Choroid plexus epithelial cell (primary cell): Measurements from ENCODE around the gene NPLOC4.

Experiments
- DNase-seq: peaks from one replicate; pipeline ENCODE4 v3.0.0-alpha.2; 2010; ENCODE audit warnings: low read depth
- H3K4me3 ChIP-seq: 2 replicates; pipeline ENCODE4 v1.5.1; 2011; ENCODE audit warnings: low read depth, mild to moderate bottlenecking, control low read depth, low read length, moderate library complexity
- CTCF ChIP-seq: conservative IDR thresholded peaks from 2 replicates; pipeline ENCODE4 v1.5.1; 2011; ENCODE audit warnings: low read depth, mild to moderate bottlenecking, control low read depth, inconsistent platforms, low read length, moderate library complexity

NPLOC4 gene

GRCh38 chr17:81543756-81544155 is 93.2 kb downstream of the NPLOC4 start:
- no peak overlapping the region for H3K4me3 ChIP-seq
- no peak for DNase-seq
- no peak for TF ChIP-seq CTCF

- no peak for TF ChIP-seq CTCF
- DNase-seq, result no peak
- no peak overlapping the region for H3K4me3 ChIP-seq
Observed at GRCh38 chr17:81543339-81543675, 93.6 kb downstream of the NPLOC4 start.

- no peak overlapping the region for H3K4me3 ChIP-seq
- DNase-seq, result no peak
- no peak for TF ChIP-seq CTCF
Observed at GRCh38 chr17:81542431-81543338, 94.2 kb downstream of the NPLOC4 start.

- no peak overlapping the region for H3K4me3 ChIP-seq
- TF ChIP-seq CTCF, result no peak
- DNase-seq, result no peak
Observed at GRCh38 chr17:81541123-81541522, 95.8 kb downstream of the NPLOC4 start.

- no peak for TF ChIP-seq CTCF
- DNase-seq, result no peak
- H3K4me3 ChIP-seq, result no peak overlapping the region
Observed at GRCh38 chr17:81540676-81541027, 96.3 kb downstream of the NPLOC4 start.

GRCh38 chr17:81539961-81540675 is 96.8 kb downstream of the NPLOC4 start:
- no peak for DNase-seq

More at GRCh38 chr17:81539961-81540675, 96.8 kb downstream of the NPLOC4 start:
- H3K4me3 ChIP-seq, result no peak overlapping the region
- no peak for TF ChIP-seq CTCF
